OCI-LY7 (cell line): ENCODE results near the gene MC2R. TPM values are rescaled to one million over a fixed set of nuclear protein-coding genes. Genes with fewer than 3 reads are reported as not detected.

ENCODE experiments used
- BruUV-seq: library from RNA; stranded (reverse); fragments of 400-500 nt; replicated peaks from 2 replicates; lab custom pipeline; 2021; lab: Mats Ljungman, UMichigan
- CTCF ChIA-PET: fragments of 300-600 bp; sonication (Branson Sonifier 250); formaldehyde crosslinking; loops from one replicate; lab custom pipeline; 2022; ENCODE audit warnings: antibody characterized with exemption; ENCODE audit not compliant: unreplicated experiment; lab: Charles Lee
- POLR2A ChIA-PET: fragments of 300-600 bp; sonication (Branson Sonifier 250); formaldehyde crosslinking; loops from one replicate; lab custom pipeline; 2022; ENCODE audit warnings: antibody characterized with exemption; lab: Charles Lee
- DNase-seq: peaks from one replicate; pipeline ENCODE4 v3.0.0-alpha.2; 2015; ENCODE audit warnings: low spot score
- H2AFZ ChIP-seq: fragments of 200-600 bp; sonication (generic), shearing (Covaris generic); 2 replicates; pipeline ENCODE4 v1.6.1; 2014; ENCODE audit warnings: mild to moderate bottlenecking, antibody characterized with exemption, low read length, moderate library complexity
- H3K27ac ChIP-seq: fragments of 200-600 bp; sonication (generic); 2 replicates; pipeline ENCODE4 v1.5.1; 2014; ENCODE audit warnings: mixed run types, low read depth, mild to moderate bottlenecking, moderate library complexity, low read length, inconsistent platforms; ENCODE audit not compliant: poor library complexity, severe bottlenecking
- H3K36me3 ChIP-seq: fragments of 200-600 bp; sonication (generic); 2 replicates; pipeline ENCODE4 v1.6.1; 2014; ENCODE audit warnings: mild to moderate bottlenecking, antibody characterized with exemption, low read length, moderate library complexity, mixed read lengths; ENCODE audit not compliant: insufficient read depth
- H3K4me1 ChIP-seq: fragments of 200-600 bp; sonication (generic); 2 replicates; pipeline ENCODE4 v1.5.1; 2014; ENCODE audit warnings: mild to moderate bottlenecking, low read length; ENCODE audit not compliant: insufficient read depth, poor library complexity, severe bottlenecking
- H3K4me2 ChIP-seq: fragments of 200-600 bp; sonication (generic); 2 replicates; pipeline ENCODE4 v1.6.1; 2014; ENCODE audit warnings: mild to moderate bottlenecking, low read length
- H3K4me3 ChIP-seq: fragments of 200-600 bp; sonication (generic); 2 replicates; pipeline ENCODE4 v1.5.1; 2014; ENCODE audit warnings: mild to moderate bottlenecking, low read depth, low read length; ENCODE audit not compliant: poor library complexity, severe bottlenecking
- H3K79me2 ChIP-seq: fragments of 200-600 bp; sonication (generic); 2 replicates; pipeline ENCODE4 v1.6.1; 2016; ENCODE audit warnings: low read depth, mild to moderate bottlenecking, low read length, moderate library complexity, mixed read lengths; ENCODE audit not compliant: insufficient read depth
- H3K9me2 ChIP-seq: fragments of 200-600 bp; sonication (generic); 2 replicates; pipeline ENCODE4 v1.6.1; 2016; ENCODE audit warnings: mild to moderate bottlenecking, low read length, mixed read lengths; ENCODE audit not compliant: insufficient read depth
- H3K9me3 ChIP-seq: fragments of 200-600 bp; sonication (generic); 2 replicates; pipeline ENCODE4 v1.6.1; 2014; ENCODE audit warnings: mild to moderate bottlenecking, mixed run types, low read length, mixed read lengths
- H4K20me1 ChIP-seq: fragments of 200-600 bp; sonication (generic); 2 replicates; pipeline ENCODE4 v1.6.1; 2014; ENCODE audit warnings: mild to moderate bottlenecking, antibody characterized with exemption, low read length, moderate library complexity, mixed read lengths; ENCODE audit not compliant: insufficient read depth
- EZH2phosphoT487 ChIP-seq: fragments of 200-600 bp; sonication (generic); IDR thresholded peaks from 2 replicates; pipeline ENCODE4 v1.6.1; 2018; ENCODE audit warnings: low read depth, borderline replicate concordance, mild to moderate bottlenecking, mixed run types, antibody characterized with exemption, low read length, moderate library complexity, mixed read lengths
- intact Hi-C: fragments of 100-400 bp; cut with micrococcal nuclease; formaldehyde crosslinking; loops from one replicate; pipeline ENCODE4 v1.10.0; 2022; ENCODE audit not compliant: unreplicated experiment
- total RNA-seq, 2 experiments: library from RNA; depleted of rRNA in 1 of 2; stranded (reverse); fragments of >200 nt in 1 of 2; shearing (Covaris generic) in 1 of 2; gene quantifications; 2 replicates each; pipeline ENCODE4 v1.2.3, GENCODE V29; 2014 to 2022
- TF ChIP-seq, protein P1 (sequence below): fragments of 200-600 bp; sonication (generic); conservative IDR thresholded peaks from 2 replicates; pipeline ENCODE4 v1.5.1; 2014; ENCODE audit warnings: mild to moderate bottlenecking, antibody characterized with exemption, low read length, moderate library complexity, mixed read lengths

The MC2R gene
- total RNA-seq, 2 experiments from 2014 or later, result not detected

DNA sequence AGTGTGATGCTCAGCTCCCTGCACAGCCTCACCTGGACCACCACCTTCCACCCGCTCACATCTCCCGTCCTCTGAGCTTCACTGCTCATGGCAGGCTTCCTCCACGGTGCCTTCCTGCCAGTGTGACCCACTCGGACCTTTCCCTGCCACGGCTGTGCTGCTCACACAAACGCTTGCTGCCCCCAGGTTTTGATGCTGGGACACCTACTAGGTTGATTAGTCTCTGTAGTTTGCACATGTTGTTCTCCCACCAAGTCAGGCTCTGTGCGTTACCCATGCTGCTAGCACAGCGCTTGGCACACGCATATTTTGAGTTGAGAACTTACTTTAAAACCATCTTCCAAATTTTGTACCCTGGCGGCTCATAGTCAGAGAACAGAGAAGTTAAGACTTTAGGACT, 2.1 kb downstream of the MC2R start:
- no peaks in the 10 kb centered on the region for H3K9me2 ChIP-seq
- no peak for DNase-seq
- no peak overlapping the region for H3K4me2 ChIP-seq
- H3K27ac ChIP-seq, result no peak overlapping the region
- H3K79me2 ChIP-seq, result no peaks in the 10 kb centered on the region
- no peaks in the 10 kb centered on the region for H3K36me3 ChIP-seq
- H4K20me1 ChIP-seq, result no peaks in the 10 kb centered on the region
- no peak overlapping the region for H2AFZ ChIP-seq
- H3K4me1 ChIP-seq, result no peaks in the 10 kb centered on the region
- intact Hi-C loops, result no loop called here
- no peaks in the 10 kb centered on the region for H3K9me3 ChIP-seq
- POLR2A ChIA-PET, result interaction anchor here (1.3 kb wide), 1 partner anchor 19 kb away, joined by 3 read pairs; no protein-coding TSS in a partner anchor
- H3K4me3 ChIP-seq, result no peak overlapping the region
- BruUV-seq, result no TSS peak
- CTCF ChIA-PET, result no interaction called here
- TF ChIP-seq, protein P1, sequence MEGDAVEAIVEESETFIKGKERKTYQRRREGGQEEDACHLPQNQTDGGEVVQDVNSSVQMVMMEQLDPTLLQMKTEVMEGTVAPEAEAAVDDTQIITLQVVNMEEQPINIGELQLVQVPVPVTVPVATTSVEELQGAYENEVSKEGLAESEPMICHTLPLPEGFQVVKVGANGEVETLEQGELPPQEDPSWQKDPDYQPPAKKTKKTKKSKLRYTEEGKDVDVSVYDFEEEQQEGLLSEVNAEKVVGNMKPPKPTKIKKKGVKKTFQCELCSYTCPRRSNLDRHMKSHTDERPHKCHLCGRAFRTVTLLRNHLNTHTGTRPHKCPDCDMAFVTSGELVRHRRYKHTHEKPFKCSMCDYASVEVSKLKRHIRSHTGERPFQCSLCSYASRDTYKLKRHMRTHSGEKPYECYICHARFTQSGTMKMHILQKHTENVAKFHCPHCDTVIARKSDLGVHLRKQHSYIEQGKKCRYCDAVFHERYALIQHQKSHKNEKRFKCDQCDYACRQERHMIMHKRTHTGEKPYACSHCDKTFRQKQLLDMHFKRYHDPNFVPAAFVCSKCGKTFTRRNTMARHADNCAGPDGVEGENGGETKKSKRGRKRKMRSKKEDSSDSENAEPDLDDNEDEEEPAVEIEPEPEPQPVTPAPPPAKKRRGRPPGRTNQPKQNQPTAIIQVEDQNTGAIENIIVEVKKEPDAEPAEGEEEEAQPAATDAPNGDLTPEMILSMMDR, result no peak
- TF ChIP-seq EZH2phosphoT487, result no peak

GRCh38 chr18:13912601-13913000, 2.7 kb downstream of the MC2R start:
- POLR2A ChIA-PET, result interaction anchor here (1.3 kb wide), 1 partner anchor 19 kb away, joined by 3 read pairs; no protein-coding TSS in a partner anchor
- Histone ChIP-seq H3K36me3 (no peaks in the 10 kb centered on the region), H3K4me1 (no peaks in the 10 kb centered on the region), H3K4me2 (no peak overlapping the region), H3K27ac (no peak overlapping the region), H4K20me1 (no peaks in the 10 kb centered on the region), H3K79me2 (no peaks in the 10 kb centered on the region), H2AFZ (no peak overlapping the region), H3K9me3 (no peaks in the 10 kb centered on the region), H3K4me3 (no peak overlapping the region), H3K9me2 (no peaks in the 10 kb centered on the region)
- BruUV-seq, result no TSS peak
- TF ChIP-seq, protein P1, result no peak
- no peak for TF ChIP-seq EZH2phosphoT487
- no peak for DNase-seq
- CTCF ChIA-PET, result no interaction called here
- intact Hi-C loops, result no loop called here

- intact Hi-C loops, result no loop called here
- Histone ChIP-seq H3K9me3 (no peaks in the 10 kb centered on the region), H3K4me1 (no peaks in the 10 kb centered on the region), H3K36me3 (no peaks in the 10 kb centered on the region), H3K79me2 (no peaks in the 10 kb centered on the region), H2AFZ (no peak overlapping the region), H3K4me3 (no peak overlapping the region), H3K27ac (no peak overlapping the region), H3K4me2 (no peak overlapping the region), H3K9me2 (no peaks in the 10 kb centered on the region), H4K20me1 (no peaks in the 10 kb centered on the region)
- no TSS peak for BruUV-seq
- POLR2A ChIA-PET, result no interaction called here
- TF ChIP-seq, protein P1, result no peak
- no peak for TF ChIP-seq EZH2phosphoT487
- DNase-seq, result no peak
- CTCF ChIA-PET, result no interaction called here
Measured at GRCh38 chr18:13910986-13911385, 4.3 kb downstream of the MC2R start.
